Dermis blood vessel endothelial cell (primary cell): Measurements from ENCODE around the gene SKP1. TPM values are rescaled to one million over a fixed set of nuclear protein-coding genes. Genes with fewer than 3 reads are reported as not detected.
A peak's percentile ranks its signal among the peaks of the same experiment; 100 is the strongest.

ENCODE experiments used
- DNase-seq: peaks from one replicate; pipeline ENCODE4 v3.0.0; 2010
- total RNA-seq: library from RNA; depleted of rRNA; stranded (reverse); fragments of >200 nt; gene quantifications from 2 replicates; pipeline ENCODE4 v1.2.3, GENCODE V29; 2014

SKP1 gene
- total RNA-seq, 1 donor from 2014 or later, result 172 TPM

- no peak for DNase-seq
Measured at GRCh38 chr5:134111741-134112647, 64.8 kb downstream of the SKP1 start.

GRCh38 chr5:134110382-134110781 lies 66.4 kb downstream of the SKP1 start:
- no peak for DNase-seq

GRCh38 chr5:134107779-134108178 lies 69.0 kb downstream of the SKP1 start:
- no peak for DNase-seq

- no peak for DNase-seq
Measured at GRCh38 chr5:134106991-134107701, 69.6 kb downstream of the SKP1 start.

- no peak for DNase-seq
Measured at GRCh38 chr5:134103998-134104654, 72.6 kb downstream of the SKP1 start.

GRCh38 chr5:134103397-134103796 lies 73.4 kb downstream of the SKP1 start:
- DNase-seq, result no peak

- peak; percentile 67 for DNase-seq
Measured at GRCh38 chr5:134101686-134102439, 74.9 kb downstream of the SKP1 start.

- peak; percentile 33 for DNase-seq
Measured at GRCh38 chr5:134100283-134101091, 76.3 kb downstream of the SKP1 start.

- no peak for DNase-seq
Measured at GRCh38 chr5:134099939-134100282, 76.8 kb downstream of the SKP1 start.

- DNase-seq, result no peak
Measured at GRCh38 chr5:134099288-134099872, 77.4 kb downstream of the SKP1 start.

Other genes starting within 250 kb of the SKP1 start
- 26.4 and 30.7 TPM in 2 replicates for gene C5orf15, start 208.3 kb downstream of the SKP1 start, total RNA-seq
- 261 and 425 TPM in 2 replicates for gene VDAC1, start 172.0 kb downstream of the SKP1 start, total RNA-seq
- 0.19 and 0.34 TPM in 2 replicates for gene TCF7, start 62.3 kb downstream of the SKP1 start, total RNA-seq
- gene PPP2CA, start 49.1 kb upstream of the SKP1 start, total RNA-seq, result 106 and 132 TPM in 2 replicates
- 0.34 and 0.37 TPM in 2 replicates for gene CDKL3, start 190.2 kb upstream of the SKP1 start, total RNA-seq
- gene UBE2B, start 194.6 kb upstream of the SKP1 start, total RNA-seq, result 28.9 and 51.4 TPM in 2 replicates
- 27.1 and 28.8 TPM in 2 replicates for gene CDKN2AIPNL, start 234.9 kb upstream of the SKP1 start, total RNA-seq